OCI-LY7 (cell line): ENCODE data around the gene PRTN3. TPM values are rescaled to one million over a fixed set of nuclear protein-coding genes. Genes with fewer than 3 reads are reported as not detected.

Experiments
- BruUV-seq: library from RNA; stranded (reverse); fragments of 400-500 nt; replicated peaks from 2 replicates; lab custom pipeline; 2021; lab: Mats Ljungman, UMichigan
- CTCF ChIA-PET: fragments of 300-600 bp; sonication (Branson Sonifier 250); formaldehyde crosslinking; loops from one replicate; lab custom pipeline; 2022; ENCODE audit warnings: antibody characterized with exemption; ENCODE audit not compliant: unreplicated experiment; lab: Charles Lee
- POLR2A ChIA-PET: fragments of 300-600 bp; sonication (Branson Sonifier 250); formaldehyde crosslinking; loops from one replicate; lab custom pipeline; 2022; ENCODE audit warnings: antibody characterized with exemption; lab: Charles Lee
- DNase-seq: peaks from one replicate; pipeline ENCODE4 v3.0.0-alpha.2; 2015; ENCODE audit warnings: low spot score
- H2AFZ ChIP-seq: fragments of 200-600 bp; sonication (generic), shearing (Covaris generic); 2 replicates; pipeline ENCODE4 v1.6.1; 2014; ENCODE audit warnings: mild to moderate bottlenecking, antibody characterized with exemption, low read length, moderate library complexity
- H3K27ac ChIP-seq: fragments of 200-600 bp; sonication (generic); 2 replicates; pipeline ENCODE4 v1.5.1; 2014; ENCODE audit warnings: mixed run types, low read depth, mild to moderate bottlenecking, moderate library complexity, low read length, inconsistent platforms; ENCODE audit not compliant: poor library complexity, severe bottlenecking
- H3K36me3 ChIP-seq: fragments of 200-600 bp; sonication (generic); 2 replicates; pipeline ENCODE4 v1.6.1; 2014; ENCODE audit warnings: mild to moderate bottlenecking, antibody characterized with exemption, low read length, moderate library complexity, mixed read lengths; ENCODE audit not compliant: insufficient read depth
- H3K4me1 ChIP-seq: fragments of 200-600 bp; sonication (generic); 2 replicates; pipeline ENCODE4 v1.5.1; 2014; ENCODE audit warnings: mild to moderate bottlenecking, low read length; ENCODE audit not compliant: insufficient read depth, poor library complexity, severe bottlenecking
- H3K4me2 ChIP-seq: fragments of 200-600 bp; sonication (generic); 2 replicates; pipeline ENCODE4 v1.6.1; 2014; ENCODE audit warnings: mild to moderate bottlenecking, low read length
- H3K4me3 ChIP-seq: fragments of 200-600 bp; sonication (generic); 2 replicates; pipeline ENCODE4 v1.5.1; 2014; ENCODE audit warnings: mild to moderate bottlenecking, low read depth, low read length; ENCODE audit not compliant: poor library complexity, severe bottlenecking
- H3K79me2 ChIP-seq: fragments of 200-600 bp; sonication (generic); 2 replicates; pipeline ENCODE4 v1.6.1; 2016; ENCODE audit warnings: low read depth, mild to moderate bottlenecking, low read length, moderate library complexity, mixed read lengths; ENCODE audit not compliant: insufficient read depth
- H3K9me2 ChIP-seq: fragments of 200-600 bp; sonication (generic); 2 replicates; pipeline ENCODE4 v1.6.1; 2016; ENCODE audit warnings: mild to moderate bottlenecking, low read length, mixed read lengths; ENCODE audit not compliant: insufficient read depth
- H3K9me3 ChIP-seq: fragments of 200-600 bp; sonication (generic); 2 replicates; pipeline ENCODE4 v1.6.1; 2014; ENCODE audit warnings: mild to moderate bottlenecking, mixed run types, low read length, mixed read lengths
- H4K20me1 ChIP-seq: fragments of 200-600 bp; sonication (generic); 2 replicates; pipeline ENCODE4 v1.6.1; 2014; ENCODE audit warnings: mild to moderate bottlenecking, antibody characterized with exemption, low read length, moderate library complexity, mixed read lengths; ENCODE audit not compliant: insufficient read depth
- EZH2phosphoT487 ChIP-seq: fragments of 200-600 bp; sonication (generic); IDR thresholded peaks from 2 replicates; pipeline ENCODE4 v1.6.1; 2018; ENCODE audit warnings: low read depth, borderline replicate concordance, mild to moderate bottlenecking, mixed run types, antibody characterized with exemption, low read length, moderate library complexity, mixed read lengths
- intact Hi-C: fragments of 100-400 bp; cut with micrococcal nuclease; formaldehyde crosslinking; loops from one replicate; pipeline ENCODE4 v1.10.0; 2022; ENCODE audit not compliant: unreplicated experiment
- total RNA-seq, 2 experiments: library from RNA; depleted of rRNA in 1 of 2; stranded (reverse); fragments of >200 nt in 1 of 2; shearing (Covaris generic) in 1 of 2; gene quantifications; 2 replicates each; pipeline ENCODE4 v1.2.3, GENCODE V29; 2014 to 2022
- TF ChIP-seq, protein P1 (sequence below): fragments of 200-600 bp; sonication (generic); conservative IDR thresholded peaks from 2 replicates; pipeline ENCODE4 v1.5.1; 2014; ENCODE audit warnings: mild to moderate bottlenecking, antibody characterized with exemption, low read length, moderate library complexity, mixed read lengths

PRTN3 gene
- total RNA-seq, 2 experiments from 2014 or later: not detected

DNA sequence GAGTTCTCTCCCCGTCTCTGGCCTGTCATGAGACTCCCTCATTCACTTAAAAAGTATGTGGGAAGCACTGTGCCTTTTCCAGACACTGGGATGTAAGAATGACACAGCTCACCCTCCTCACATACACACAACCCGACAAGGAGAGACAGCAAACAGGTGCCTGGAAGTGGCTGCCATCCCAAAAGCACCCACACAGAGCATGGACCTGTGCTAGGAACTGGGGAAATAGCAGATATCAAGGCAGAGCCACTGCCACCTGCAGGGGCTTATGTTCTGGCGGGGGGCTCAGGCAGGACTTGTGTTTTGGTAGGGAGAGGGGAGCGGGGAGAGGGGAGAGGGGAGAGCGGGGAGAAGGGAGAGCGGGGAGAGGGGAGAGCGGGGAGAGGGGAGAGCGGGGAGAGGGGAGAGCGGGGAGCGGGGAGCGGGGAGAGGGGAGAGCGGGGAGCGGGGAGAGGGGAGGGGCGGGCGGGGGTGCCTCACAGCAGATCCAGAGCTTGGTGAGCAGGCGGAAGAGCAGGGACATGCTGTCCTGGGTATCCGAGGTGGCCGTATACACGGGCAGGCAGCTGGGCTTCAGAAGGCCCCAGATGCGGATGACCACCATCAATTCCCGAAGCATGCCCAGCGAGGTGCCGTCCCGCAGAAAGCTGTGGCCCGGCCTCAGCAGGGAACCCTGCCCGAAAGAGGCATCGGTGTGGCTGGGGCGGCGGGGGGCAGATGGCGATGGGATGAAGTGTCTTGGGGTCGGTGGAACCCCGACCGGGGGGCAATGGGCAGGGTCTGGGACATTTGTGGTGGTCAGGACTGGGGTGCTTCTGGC is 30.9 kb downstream of the PRTN3 start:
- H3K27ac ChIP-seq: peak overlapping the region; percentile 63
- H2AFZ ChIP-seq: no peak overlapping the region
- no peaks in the 10 kb centered on the region for H4K20me1 ChIP-seq
- TF ChIP-seq, protein P1, sequence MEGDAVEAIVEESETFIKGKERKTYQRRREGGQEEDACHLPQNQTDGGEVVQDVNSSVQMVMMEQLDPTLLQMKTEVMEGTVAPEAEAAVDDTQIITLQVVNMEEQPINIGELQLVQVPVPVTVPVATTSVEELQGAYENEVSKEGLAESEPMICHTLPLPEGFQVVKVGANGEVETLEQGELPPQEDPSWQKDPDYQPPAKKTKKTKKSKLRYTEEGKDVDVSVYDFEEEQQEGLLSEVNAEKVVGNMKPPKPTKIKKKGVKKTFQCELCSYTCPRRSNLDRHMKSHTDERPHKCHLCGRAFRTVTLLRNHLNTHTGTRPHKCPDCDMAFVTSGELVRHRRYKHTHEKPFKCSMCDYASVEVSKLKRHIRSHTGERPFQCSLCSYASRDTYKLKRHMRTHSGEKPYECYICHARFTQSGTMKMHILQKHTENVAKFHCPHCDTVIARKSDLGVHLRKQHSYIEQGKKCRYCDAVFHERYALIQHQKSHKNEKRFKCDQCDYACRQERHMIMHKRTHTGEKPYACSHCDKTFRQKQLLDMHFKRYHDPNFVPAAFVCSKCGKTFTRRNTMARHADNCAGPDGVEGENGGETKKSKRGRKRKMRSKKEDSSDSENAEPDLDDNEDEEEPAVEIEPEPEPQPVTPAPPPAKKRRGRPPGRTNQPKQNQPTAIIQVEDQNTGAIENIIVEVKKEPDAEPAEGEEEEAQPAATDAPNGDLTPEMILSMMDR: no peak
- TF ChIP-seq EZH2phosphoT487: no peak
- BruUV-seq: no TSS peak
- H3K4me3 ChIP-seq: peak overlapping the region; percentile 47
- no peak for DNase-seq
- peaks cover 31% of the 10 kb centered on the region; the same call in 1 of the 2 replicates for H3K36me3 ChIP-seq
- no peaks in the 10 kb centered on the region for H3K9me3 ChIP-seq
- H3K79me2 ChIP-seq: no peaks in the 10 kb centered on the region
- CTCF ChIA-PET: no interaction called here
- H3K9me2 ChIP-seq: no peaks in the 10 kb centered on the region
- H3K4me2 ChIP-seq: peak overlapping the region; percentile 56
- intact Hi-C loops: loop anchor here (2.0 kb wide), 1 partner anchor 21 kb away; the partner anchor contains the start of genes MED16 and RNU6-9
- peaks cover 9% of the 10 kb centered on the region for H3K4me1 ChIP-seq
- POLR2A ChIA-PET: no interaction called here

DNA sequence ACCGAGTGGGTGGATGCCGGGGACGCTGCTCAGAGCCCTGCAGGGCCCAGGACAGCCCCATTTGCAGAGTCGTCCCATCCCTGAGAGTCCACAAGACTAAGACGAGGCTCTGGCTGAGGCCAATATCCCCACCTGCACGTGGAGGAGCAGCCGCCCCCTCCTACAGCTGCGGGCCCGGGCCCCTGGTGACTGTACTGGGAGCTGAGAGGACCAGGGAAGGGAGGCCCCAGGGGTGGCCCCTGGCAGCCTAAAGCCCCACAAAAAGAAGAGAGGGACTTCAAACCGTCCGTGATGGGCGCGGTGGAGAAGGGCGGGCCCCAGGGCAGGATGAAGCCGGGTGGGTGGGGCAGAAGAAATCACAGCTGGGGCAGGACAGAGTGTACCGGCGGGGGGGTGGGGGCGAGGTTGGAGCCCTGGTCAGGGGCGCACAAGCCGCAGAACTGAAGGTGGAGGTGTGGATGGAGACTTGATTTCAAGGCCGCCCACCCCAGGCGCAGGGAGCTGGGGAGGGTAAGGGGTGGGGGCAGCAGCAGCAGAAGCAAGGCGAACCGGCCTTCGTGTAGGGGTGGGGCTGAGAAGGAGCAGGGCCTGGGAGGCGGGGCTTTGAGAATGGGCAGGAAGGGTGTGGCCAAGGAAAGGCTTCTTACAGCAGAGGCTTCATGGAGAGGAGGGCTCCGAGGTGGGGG is 31.6 kb downstream of the PRTN3 start:
- peak; percentile 93 for DNase-seq
- no TSS peak for BruUV-seq
- Histone ChIP-seq H3K9me3 (no peaks in the 10 kb centered on the region), H4K20me1 (no peaks in the 10 kb centered on the region), H2AFZ (no peak overlapping the region), H3K36me3 (peaks cover 31% of the 10 kb centered on the region; the same call in 1 of the 2 replicates), H3K4me3 (peak overlapping the region; percentile 47), H3K9me2 (no peaks in the 10 kb centered on the region), H3K27ac (peak overlapping the region; percentile 63), H3K79me2 (no peaks in the 10 kb centered on the region), H3K4me2 (peak overlapping the region; percentile 56), H3K4me1 (peaks cover 9% of the 10 kb centered on the region)
- CTCF ChIA-PET: no interaction called here
- POLR2A ChIA-PET: interaction anchor here (0.6 kb wide), 1 partner anchor 18 kb away, joined by 3 read pairs; no protein-coding TSS in a partner anchor
- intact Hi-C loops: loop anchor here (2.0 kb wide), 1 partner anchor 20 kb away; the partner anchor contains the start of genes MED16 and RNU6-9
- TF ChIP-seq EZH2phosphoT487: no peak
- TF ChIP-seq, protein P1: no peak
